WTC11 (cell line): ENCODE results near the gene SLC16A9. TPM values are rescaled to one million over a fixed set of nuclear protein-coding genes. Genes with fewer than 3 reads are reported as not detected.
"Not testable (repeated sequence)": the region's sequence is repeated elsewhere in the genome, so short reads cannot be mapped to it uniquely, and the experiment has no call there.

ENCODE experiments used
- ATAC-seq: fragments of 200-7000 bp; cut with Tn5 transposase; 2 replicates; pipeline ENCODE4 v1.10.0; 2021; ENCODE audit warnings: mild to moderate bottlenecking, moderate library complexity
- CTCF ChIA-PET: fragments of 300-600 bp; sonication (Branson Sonifier 250); formaldehyde crosslinking; loops from one replicate; lab custom pipeline; 2021; ENCODE audit warnings: antibody characterized with exemption; lab: Charles Lee
- POLR2A ChIA-PET: fragments of 350-600 bp; sonication (Branson Sonifier 250); formaldehyde crosslinking; loops from one replicate; lab custom pipeline; 2021; ENCODE audit warnings: antibody characterized with exemption; lab: Charles Lee
- DNase-seq: peaks from one replicate; pipeline ENCODE4 v3.0.0; 2021; ENCODE audit warnings: low spot score
- H3K27ac Mint-ChIP-seq: 2 replicates; pipeline ENCODE4 v1.8.0; 2021; ENCODE audit warnings: mixed read lengths
- H3K27me3 Mint-ChIP-seq: 2 replicates; pipeline ENCODE4 v1.8.0; 2021; ENCODE audit warnings: low read depth, mild to moderate bottlenecking, moderate library complexity, mixed read lengths
- H3K36me3 Mint-ChIP-seq: 2 replicates; pipeline ENCODE4 v1.8.0; 2021; ENCODE audit warnings: mixed read lengths
- H3K4me1 Mint-ChIP-seq: 2 replicates; pipeline ENCODE4 v1.8.0; 2022; ENCODE audit warnings: mixed read lengths
- H3K4me3 Mint-ChIP-seq: 2 replicates; pipeline ENCODE4 v1.8.0; 2021; ENCODE audit warnings: mild to moderate bottlenecking, moderate library complexity, mixed read lengths
- H3K9me3 Mint-ChIP-seq: 2 replicates; pipeline ENCODE4 v1.8.0; 2021; ENCODE audit warnings: mixed read lengths
- ATF3 ChIP-seq: sonication (generic); formaldehyde crosslinking; conservative IDR thresholded peaks from 2 replicates; pipeline ENCODE4 v1.8.1; 2022; ENCODE audit warnings: mild to moderate bottlenecking, missing genetic modification reagents
- CBFB ChIP-seq: sonication (generic); formaldehyde crosslinking; IDR thresholded peaks from 2 replicates; pipeline ENCODE4 v1.8.1; 2022; ENCODE audit warnings: mild to moderate bottlenecking, low read depth, missing genetic modification reagents
- CDX4 ChIP-seq: fragments of 250-450 bp; sonication (Bioruptor Pico); IDR thresholded peaks from 2 replicates; pipeline ENCODE4 v1.9.0; 2021; ENCODE audit warnings: moderate library complexity, mild to moderate bottlenecking, inconsistent platforms, borderline replicate concordance
- ELF4 ChIP-seq: sonication (generic); formaldehyde crosslinking; IDR thresholded peaks from 2 replicates; pipeline ENCODE4 v1.8.1; 2022; ENCODE audit warnings: low read depth, mild to moderate bottlenecking, moderate library complexity, missing genetic modification reagents
- FOXJ3 ChIP-seq: sonication (generic); formaldehyde crosslinking; IDR thresholded peaks from 2 replicates; pipeline ENCODE4 v1.9.0; 2021; ENCODE audit warnings: missing genetic modification reagents, mild to moderate bottlenecking, borderline replicate concordance
- FOXK1 ChIP-seq: sonication (generic); formaldehyde crosslinking; IDR thresholded peaks from 2 replicates; pipeline ENCODE4 v1.8.0; 2022; ENCODE audit warnings: mild to moderate bottlenecking, moderate library complexity, missing genetic modification reagents
- FOXP4 ChIP-seq: sonication (generic); formaldehyde crosslinking; IDR thresholded peaks from 2 replicates; pipeline ENCODE4 v1.8.0; 2022; ENCODE audit warnings: mild to moderate bottlenecking, missing genetic modification reagents
- IRF2 ChIP-seq: sonication (generic); formaldehyde crosslinking; IDR thresholded peaks from 2 replicates; pipeline ENCODE4 v1.8.0; 2022; ENCODE audit warnings: low read depth, missing genetic modification reagents, borderline replicate concordance
- JUN ChIP-seq: sonication (generic); formaldehyde crosslinking; IDR thresholded peaks from 2 replicates; pipeline ENCODE4 v1.8.0; 2023; ENCODE audit warnings: mild to moderate bottlenecking, missing genetic modification reagents
- RELA ChIP-seq: sonication (generic); formaldehyde crosslinking; IDR thresholded peaks from 2 replicates; pipeline ENCODE4 v1.8.1; 2022; ENCODE audit warnings: missing genetic modification reagents, mild to moderate bottlenecking, borderline replicate concordance
- TCF7 ChIP-seq: sonication (generic); formaldehyde crosslinking; IDR thresholded peaks from 2 replicates; pipeline ENCODE4 v1.8.0; 2022; ENCODE audit warnings: mild to moderate bottlenecking, low read depth, missing genetic modification reagents, moderate library complexity
- ZBTB43 ChIP-seq: sonication (generic); formaldehyde crosslinking; IDR thresholded peaks from 2 replicates; pipeline ENCODE4 v1.8.1; 2023; ENCODE audit warnings: mild to moderate bottlenecking, missing genetic modification reagents
- ZNF138 ChIP-seq: sonication (generic); formaldehyde crosslinking; conservative IDR thresholded peaks from 2 replicates; pipeline ENCODE4 v1.8.1; 2022; ENCODE audit warnings: mild to moderate bottlenecking, moderate library complexity, missing genetic modification reagents
- ZNF232 ChIP-seq: sonication (generic); formaldehyde crosslinking; IDR thresholded peaks from 2 replicates; pipeline ENCODE4 v1.8.0; 2022; ENCODE audit warnings: mild to moderate bottlenecking, missing genetic modification reagents
- ZSCAN18 ChIP-seq: fragments of 250-450 bp; sonication (Bioruptor Pico); IDR thresholded peaks from 2 replicates; pipeline ENCODE4 v2.1.2; 2022; ENCODE audit warnings: mild to moderate bottlenecking, moderate library complexity
- total RNA-seq: library from RNA; stranded (reverse); gene quantifications from 3 replicates; pipeline ENCODE4 v1.2.3, GENCODE V29; 2021

SLC16A9 gene
- total RNA-seq, 1 experiment from 2014 or later, result 4.0 TPM

- H3K9me3 Mint-ChIP-seq, result peaks cover 14% of the 10 kb centered on the region
- ATAC-seq, H3K27me3 Mint-ChIP-seq, H3K36me3 Mint-ChIP-seq, H3K4me1 Mint-ChIP-seq, DNase-seq, H3K27ac Mint-ChIP-seq, H3K4me3 Mint-ChIP-seq, POLR2A ChIA-PET: not testable (repeated sequence)
- CTCF ChIA-PET, result interaction anchor here (0.8 kb wide), 1 partner anchor 630 kb away, joined by 3 read pairs; no protein-coding TSS in a partner anchor
Measured at GRCh38 chr10:59732849-59733248, 23.2 kb upstream of the SLC16A9 start.

GRCh38 chr10:59729167-59729566 is 19.5 kb upstream of the SLC16A9 start:
- H3K27ac Mint-ChIP-seq, H3K9me3 Mint-ChIP-seq, H3K4me3 Mint-ChIP-seq, DNase-seq, POLR2A ChIA-PET, CTCF ChIA-PET, H3K27me3 Mint-ChIP-seq, H3K36me3 Mint-ChIP-seq, ATAC-seq, H3K4me1 Mint-ChIP-seq: not testable (repeated sequence)

GRCh38 chr10:59724098-59724938 is 14.7 kb upstream of the SLC16A9 start:
- ATAC-seq (no peak), DNase-seq (no peak)
- CTCF ChIA-PET, result no interaction called here
- Mint-ChIP-seq H3K9me3 (peaks cover 10% of the 10 kb centered on the region), H3K27ac (no peak overlapping the region), H3K36me3 (peaks cover 5% of the 10 kb centered on the region; the same call in 1 of the 2 replicates), H3K27me3 (no peaks in the 10 kb centered on the region), H3K4me1 (no peaks in the 10 kb centered on the region), H3K4me3 (no peak overlapping the region)
- TF ChIP-seq CBFB (CRISPR knock-in tag) (no peak), JUN (no peak), ATF3 (CRISPR knock-in tag) (no peak), ZNF138 (CRISPR knock-in tag) (no peak), CDX4 (CRISPR knock-in tag) (no peak), TCF7 (CRISPR knock-in tag) (no peak), FOXJ3 (CRISPR knock-in tag) (no peak), ELF4 (CRISPR knock-in tag) (no peak), ZNF232 (no peak), ZBTB43 (CRISPR knock-in tag) (no peak), ZSCAN18 (CRISPR knock-in tag) (no peak), FOXP4 (no peak), FOXK1 (CRISPR knock-in tag) (no peak), RELA (CRISPR knock-in tag) (no peak), IRF2 (CRISPR knock-in tag) (no peak)
- POLR2A ChIA-PET, result no interaction called here
